Measurements from ENCODE around the gene CLDN18. TPM values are rescaled to one million over a fixed set of nuclear protein-coding genes. Genes with fewer than 3 reads are reported as not detected.

CLDN18 gene
- polyA plus RNA-seq, 2 donors = 0.05 to 0.61 TPM

GRCh38 chr3:138057384-138057783 is 47.4 kb downstream of the CLDN18 start:
- Histone ChIP-seq H3K4me3 (ENCODE audit: low read depth in 1 of 2, low read length in 2 of 2) (no peak overlapping the region), H3K27me3 (ENCODE audit: control insufficient read depth in 1 of 2, insufficient read depth in 2 of 2, low read length in 2 of 2) (no peaks in the 10 kb centered on the region), H3K36me3 (ENCODE audit: control insufficient read depth in 2 of 2, insufficient read depth in 2 of 2, low read length in 1 of 2) (peaks cover 0 to 3% of the 10 kb centered on the region in 2 donors), H3K27ac (ENCODE audit: low read depth in 2 of 2, low read length in 1 of 2) (no peak overlapping the region), H3K9me3 (ENCODE audit: control insufficient read depth in 2 of 2, insufficient read depth in 1 of 2, low read depth in 1 of 2, low read length in 1 of 2) (no peaks in the 10 kb centered on the region), H3K4me1 (ENCODE audit: control insufficient read depth in 2 of 2, insufficient read depth in 2 of 2, low read length in 1 of 2) (no peaks in the 10 kb centered on the region)
- WGBS, 2 donors = 93 to 94% methylated on average over 3 of the region's 3 CpGs

DNA sequence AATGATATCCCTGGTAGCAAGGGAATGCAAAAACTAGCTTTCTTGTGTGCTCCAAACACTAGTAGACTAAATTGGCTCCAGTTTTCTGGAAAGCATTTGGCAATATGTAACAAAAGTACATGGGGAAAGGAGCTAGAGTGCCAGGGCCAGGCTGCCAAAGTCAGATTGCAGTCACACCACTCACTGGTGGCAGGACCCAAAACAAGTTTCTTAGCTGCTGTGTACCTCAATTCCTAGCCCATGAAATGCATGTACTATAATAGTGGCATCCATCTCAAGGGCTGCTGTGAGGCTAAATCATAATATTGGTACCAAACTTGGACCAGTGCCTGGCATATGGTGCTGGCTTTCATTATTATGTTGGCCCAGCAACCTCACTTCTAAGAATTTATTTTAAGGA is 49.3 kb downstream of the CLDN18 start:
- H3K4me3 ChIP-seq (ENCODE audit: low read depth in 1 of 2, low read length in 2 of 2) = no peak overlapping the region
- peaks cover 0 to 1% of the 10 kb centered on the region in 2 donors for H3K36me3 ChIP-seq (ENCODE audit: control insufficient read depth in 2 of 2, insufficient read depth in 2 of 2, low read length in 1 of 2)
- no peaks in the 10 kb centered on the region for H3K27me3 ChIP-seq (ENCODE audit: control insufficient read depth in 1 of 2, insufficient read depth in 2 of 2, low read length in 2 of 2)
- H3K27ac ChIP-seq (ENCODE audit: low read depth in 2 of 2, low read length in 1 of 2) = no peak overlapping the region
- no peaks in the 10 kb centered on the region for H3K9me3 ChIP-seq (ENCODE audit: control insufficient read depth in 2 of 2, insufficient read depth in 1 of 2, low read depth in 1 of 2, low read length in 1 of 2)
- H3K4me1 ChIP-seq (ENCODE audit: control insufficient read depth in 2 of 2, insufficient read depth in 2 of 2, low read length in 1 of 2) = no peaks in the 10 kb centered on the region

DNA sequence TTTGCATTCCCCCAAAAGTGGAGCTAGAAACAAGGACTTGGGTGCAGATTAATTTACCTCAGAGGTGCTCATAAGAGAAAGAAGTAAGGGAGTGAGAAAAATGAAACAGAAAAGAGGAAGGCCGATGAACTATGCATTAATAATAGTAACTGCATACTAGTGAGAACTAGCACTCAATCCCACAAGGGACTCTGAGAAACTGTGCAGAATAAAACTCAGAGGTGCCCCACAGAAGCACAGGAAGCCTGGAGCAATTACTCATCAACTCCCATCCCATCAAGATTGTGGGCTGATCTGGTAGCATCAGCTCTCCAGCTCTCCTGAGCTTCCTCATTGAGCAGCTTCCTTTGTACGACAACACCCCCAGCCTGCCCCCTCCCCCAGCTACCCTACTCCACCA is 50.8 kb downstream of the CLDN18 start:
- no peaks in the 10 kb centered on the region for H3K27me3 ChIP-seq (ENCODE audit: control insufficient read depth in 1 of 2, insufficient read depth in 2 of 2, low read length in 2 of 2)
- H3K27ac ChIP-seq (ENCODE audit: low read depth in 2 of 2, low read length in 1 of 2) = no peak overlapping the region
- H3K9me3 ChIP-seq (ENCODE audit: control insufficient read depth in 2 of 2, insufficient read depth in 1 of 2, low read depth in 1 of 2, low read length in 1 of 2) = no peaks in the 10 kb centered on the region
- no peaks in the 10 kb centered on the region for H3K4me1 ChIP-seq (ENCODE audit: control insufficient read depth in 2 of 2, insufficient read depth in 2 of 2, low read length in 1 of 2)
- WGBS, 2 donors = 44 to 54% methylated on average over 2 of the region's 2 CpGs
- H3K36me3 ChIP-seq (ENCODE audit: control insufficient read depth in 2 of 2, insufficient read depth in 2 of 2, low read length in 1 of 2) = peaks cover 0 to 4% of the 10 kb centered on the region in 2 donors
- H3K4me3 ChIP-seq (ENCODE audit: low read depth in 1 of 2, low read length in 2 of 2) = no peak overlapping the region

DNA sequence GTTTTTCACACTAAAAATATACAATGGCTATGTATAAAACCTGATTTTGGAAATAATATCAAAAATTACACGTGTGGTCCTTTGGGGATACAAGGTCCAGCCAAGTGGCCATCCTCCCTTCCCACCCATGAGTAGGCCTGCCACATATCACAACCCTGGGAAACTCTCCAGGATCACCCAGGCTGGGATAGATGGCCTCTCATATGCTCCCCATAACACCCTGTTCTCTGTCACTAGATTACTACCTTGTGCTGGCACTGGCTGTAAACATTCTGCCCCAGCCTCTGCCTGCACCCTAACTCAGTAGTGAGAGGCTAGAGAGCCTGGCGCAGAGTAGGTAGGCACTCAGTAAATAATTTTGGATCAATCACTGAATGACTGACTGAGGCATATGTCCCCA is 52.1 kb downstream of the CLDN18 start:
- peaks cover 0 to 4% of the 10 kb centered on the region in 2 donors for H3K36me3 ChIP-seq (ENCODE audit: control insufficient read depth in 2 of 2, insufficient read depth in 2 of 2, low read length in 1 of 2)
- WGBS, 2 donors = 87 to 90% methylated on average over 2 of the region's 2 CpGs

GRCh38 chr3:138062626-138063025 is 52.7 kb downstream of the CLDN18 start:
- WGBS, 2 donors = 50 to 56% methylated on average over 1 of the region's 1 CpG
- Histone ChIP-seq H3K4me1 (ENCODE audit: control insufficient read depth in 2 of 2, insufficient read depth in 2 of 2, low read length in 1 of 2) (no peaks in the 10 kb centered on the region), H3K27me3 (ENCODE audit: control insufficient read depth in 1 of 2, insufficient read depth in 2 of 2, low read length in 2 of 2) (no peaks in the 10 kb centered on the region), H3K4me3 (ENCODE audit: low read depth in 1 of 2, low read length in 2 of 2) (no peak overlapping the region), H3K27ac (ENCODE audit: low read depth in 2 of 2, low read length in 1 of 2) (no peak overlapping the region), H3K9me3 (ENCODE audit: control insufficient read depth in 2 of 2, insufficient read depth in 1 of 2, low read depth in 1 of 2, low read length in 1 of 2) (no peaks in the 10 kb centered on the region), H3K36me3 (ENCODE audit: control insufficient read depth in 2 of 2, insufficient read depth in 2 of 2, low read length in 1 of 2) (peaks cover 0 to 4% of the 10 kb centered on the region in 2 donors)

More for the DNA sequence above, 52.1 kb downstream of the CLDN18 start:
- Histone ChIP-seq H3K27me3 (ENCODE audit: control insufficient read depth in 1 of 2, insufficient read depth in 2 of 2, low read length in 2 of 2) (no peaks in the 10 kb centered on the region), H3K4me3 (ENCODE audit: low read depth in 1 of 2, low read length in 2 of 2) (no peak overlapping the region), H3K27ac (ENCODE audit: low read depth in 2 of 2, low read length in 1 of 2) (no peak overlapping the region), H3K4me1 (ENCODE audit: control insufficient read depth in 2 of 2, insufficient read depth in 2 of 2, low read length in 1 of 2) (no peaks in the 10 kb centered on the region), H3K9me3 (ENCODE audit: control insufficient read depth in 2 of 2, insufficient read depth in 1 of 2, low read depth in 1 of 2, low read length in 1 of 2) (no peaks in the 10 kb centered on the region)

DNA sequence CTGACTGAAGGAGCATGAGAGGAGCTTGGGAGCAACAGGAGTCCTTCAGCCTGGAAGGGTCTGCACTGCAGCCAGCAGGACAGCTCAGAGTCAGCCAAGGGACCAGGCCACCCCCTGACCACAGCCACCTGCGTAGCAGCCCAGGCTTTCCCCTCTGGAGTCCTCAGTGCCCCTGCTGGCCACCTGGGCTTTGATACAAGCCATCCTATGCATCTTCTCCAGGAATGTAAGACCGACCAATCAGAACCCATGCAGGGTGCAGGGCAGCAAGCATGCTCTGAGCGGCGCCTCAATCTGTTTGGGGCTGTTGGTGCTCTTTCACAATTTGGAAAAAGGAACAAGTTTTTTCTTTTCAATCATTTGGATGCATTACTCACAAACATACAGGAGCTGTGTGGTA is 53.5 kb downstream of the CLDN18 start:
- Histone ChIP-seq H3K27ac (ENCODE audit: low read depth in 2 of 2, low read length in 1 of 2) (no peak overlapping the region), H3K27me3 (ENCODE audit: control insufficient read depth in 1 of 2, insufficient read depth in 2 of 2, low read length in 2 of 2) (no peaks in the 10 kb centered on the region), H3K4me1 (ENCODE audit: control insufficient read depth in 2 of 2, insufficient read depth in 2 of 2, low read length in 1 of 2) (no peaks in the 10 kb centered on the region), H3K9me3 (ENCODE audit: control insufficient read depth in 2 of 2, insufficient read depth in 1 of 2, low read depth in 1 of 2, low read length in 1 of 2) (no peaks in the 10 kb centered on the region), H3K4me3 (ENCODE audit: low read depth in 1 of 2, low read length in 2 of 2) (no peak overlapping the region), H3K36me3 (ENCODE audit: control insufficient read depth in 2 of 2, insufficient read depth in 2 of 2, low read length in 1 of 2) (peaks cover 0 to 4% of the 10 kb centered on the region in 2 donors)
- 66 to 70% methylated on average over 4 of the region's 4 CpGs for WGBS, 2 donors

GRCh38 chr3:138065949-138066348 is 56.0 kb downstream of the CLDN18 start:
- Histone ChIP-seq H3K9me3 (ENCODE audit: control insufficient read depth in 2 of 2, insufficient read depth in 1 of 2, low read depth in 1 of 2, low read length in 1 of 2) (no peaks in the 10 kb centered on the region), H3K4me1 (ENCODE audit: control insufficient read depth in 2 of 2, insufficient read depth in 2 of 2, low read length in 1 of 2) (no peaks in the 10 kb centered on the region), H3K36me3 (ENCODE audit: control insufficient read depth in 2 of 2, insufficient read depth in 2 of 2, low read length in 1 of 2) (peaks cover 0 to 4% of the 10 kb centered on the region in 2 donors), H3K4me3 (ENCODE audit: low read depth in 1 of 2, low read length in 2 of 2) (no peak overlapping the region), H3K27ac (ENCODE audit: low read depth in 2 of 2, low read length in 1 of 2) (no peak overlapping the region), H3K27me3 (ENCODE audit: control insufficient read depth in 1 of 2, insufficient read depth in 2 of 2, low read length in 2 of 2) (no peaks in the 10 kb centered on the region)
- 93 to 95% methylated on average over 2 of the region's 2 CpGs for WGBS, 2 donors

DNA sequence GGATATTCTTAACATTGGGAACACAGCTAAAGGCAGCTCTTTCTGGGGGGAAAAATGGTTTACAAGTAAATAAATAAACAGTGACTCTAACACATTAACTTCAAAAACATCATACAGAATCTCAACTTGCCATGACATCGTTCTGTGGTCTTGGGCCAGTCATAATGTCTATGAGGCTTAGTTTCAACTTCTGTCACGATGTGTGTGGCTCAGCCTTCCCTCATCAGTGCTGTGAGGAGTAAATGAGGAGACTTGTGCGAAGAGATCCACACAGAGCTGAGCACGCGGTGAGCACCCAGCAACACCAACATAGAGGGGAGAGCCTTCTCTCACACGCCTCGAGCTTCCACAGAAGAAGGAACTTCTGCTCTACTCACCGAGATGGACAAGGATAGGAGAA is 56.4 kb downstream of the CLDN18 start:
- no peak overlapping the region for H3K27ac ChIP-seq (ENCODE audit: low read depth in 2 of 2, low read length in 1 of 2)
- H3K4me1 ChIP-seq (ENCODE audit: control insufficient read depth in 2 of 2, insufficient read depth in 2 of 2, low read length in 1 of 2) = no peaks in the 10 kb centered on the region
- no peak overlapping the region for H3K4me3 ChIP-seq (ENCODE audit: low read depth in 1 of 2, low read length in 2 of 2)
- WGBS, 2 donors = 78 to 86% methylated on average over 8 of the region's 8 CpGs
- no peaks in the 10 kb centered on the region for H3K9me3 ChIP-seq (ENCODE audit: control insufficient read depth in 2 of 2, insufficient read depth in 1 of 2, low read depth in 1 of 2, low read length in 1 of 2)
- H3K27me3 ChIP-seq (ENCODE audit: control insufficient read depth in 1 of 2, insufficient read depth in 2 of 2, low read length in 2 of 2) = no peaks in the 10 kb centered on the region
- H3K36me3 ChIP-seq (ENCODE audit: control insufficient read depth in 2 of 2, insufficient read depth in 2 of 2, low read length in 1 of 2) = peaks cover 0 to 7% of the 10 kb centered on the region in 2 donors

DNA sequence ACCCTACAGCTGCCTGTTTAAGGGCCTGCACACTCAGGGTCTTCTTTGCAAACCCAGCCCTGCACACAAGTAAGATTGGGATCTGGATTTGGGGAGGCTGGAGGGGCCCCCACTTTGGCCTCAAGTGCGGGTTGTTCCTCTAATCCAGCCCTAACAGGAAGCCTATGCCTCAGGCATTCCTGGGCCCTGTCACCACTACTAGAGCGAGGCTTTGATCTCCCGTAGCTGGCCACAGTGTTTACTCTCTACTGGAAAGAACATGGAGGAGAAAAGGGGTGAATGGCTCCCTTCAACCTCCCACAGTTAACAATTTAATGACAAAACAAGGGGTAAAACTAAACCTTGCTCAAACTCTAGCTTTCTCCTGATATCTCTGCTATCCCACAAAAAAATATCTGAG is 57.0 kb downstream of the CLDN18 start:
- Histone ChIP-seq H3K27ac (ENCODE audit: low read depth in 2 of 2, low read length in 1 of 2) (no peak overlapping the region), H3K9me3 (ENCODE audit: control insufficient read depth in 2 of 2, insufficient read depth in 1 of 2, low read depth in 1 of 2, low read length in 1 of 2) (no peaks in the 10 kb centered on the region), H3K4me3 (ENCODE audit: low read depth in 1 of 2, low read length in 2 of 2) (no peak overlapping the region), H3K36me3 (ENCODE audit: control insufficient read depth in 2 of 2, insufficient read depth in 2 of 2, low read length in 1 of 2) (peaks cover 0 to 7% of the 10 kb centered on the region in 2 donors), H3K4me1 (ENCODE audit: control insufficient read depth in 2 of 2, insufficient read depth in 2 of 2, low read length in 1 of 2) (no peaks in the 10 kb centered on the region), H3K27me3 (ENCODE audit: control insufficient read depth in 1 of 2, insufficient read depth in 2 of 2, low read length in 2 of 2) (no peaks in the 10 kb centered on the region)
- 73 to 81% methylated on average over 3 of the region's 3 CpGs for WGBS, 2 donors

DNA sequence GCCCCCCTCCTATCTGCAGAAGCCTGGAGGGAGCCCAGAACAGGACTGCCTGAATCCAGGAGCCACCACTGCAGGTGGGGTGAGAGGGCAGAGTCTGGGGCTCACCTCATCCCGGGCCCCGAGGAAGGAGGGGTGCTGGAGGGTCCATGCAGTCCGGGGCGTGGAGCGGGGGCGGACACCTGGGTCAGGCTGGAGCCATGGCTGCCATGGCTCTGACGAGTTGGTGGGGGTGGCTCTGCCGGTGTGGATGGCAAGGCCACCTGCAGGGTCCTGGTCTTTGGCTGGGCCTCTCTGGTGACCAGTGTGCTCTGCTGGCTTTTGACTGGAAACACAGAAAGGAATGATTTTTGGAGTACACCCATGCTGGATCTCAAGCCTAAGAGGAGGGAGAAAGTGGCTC is 58.1 kb downstream of the CLDN18 start:
- peaks cover 0 to 7% of the 10 kb centered on the region in 2 donors for H3K36me3 ChIP-seq (ENCODE audit: control insufficient read depth in 2 of 2, insufficient read depth in 2 of 2, low read length in 1 of 2)
- no peaks in the 10 kb centered on the region for H3K9me3 ChIP-seq (ENCODE audit: control insufficient read depth in 2 of 2, insufficient read depth in 1 of 2, low read depth in 1 of 2, low read length in 1 of 2)
- 77 to 79% methylated on average over 8 of the region's 8 CpGs for WGBS, 2 donors
- no peak overlapping the region for H3K4me3 ChIP-seq (ENCODE audit: low read depth in 1 of 2, low read length in 2 of 2)
- no peaks in the 10 kb centered on the region for H3K4me1 ChIP-seq (ENCODE audit: control insufficient read depth in 2 of 2, insufficient read depth in 2 of 2, low read length in 1 of 2)
- H3K27ac ChIP-seq (ENCODE audit: low read depth in 2 of 2, low read length in 1 of 2) = no peak overlapping the region
- no peaks in the 10 kb centered on the region for H3K27me3 ChIP-seq (ENCODE audit: control insufficient read depth in 1 of 2, insufficient read depth in 2 of 2, low read length in 2 of 2)
